Measurements from ENCODE around the gene CCDC13. TPM values are rescaled to one million over a fixed set of nuclear protein-coding genes. Genes with fewer than 3 reads are reported as not detected.

Gene CCDC13
- total RNA-seq, 1 donor from 2014 or later = not detected

DNA sequence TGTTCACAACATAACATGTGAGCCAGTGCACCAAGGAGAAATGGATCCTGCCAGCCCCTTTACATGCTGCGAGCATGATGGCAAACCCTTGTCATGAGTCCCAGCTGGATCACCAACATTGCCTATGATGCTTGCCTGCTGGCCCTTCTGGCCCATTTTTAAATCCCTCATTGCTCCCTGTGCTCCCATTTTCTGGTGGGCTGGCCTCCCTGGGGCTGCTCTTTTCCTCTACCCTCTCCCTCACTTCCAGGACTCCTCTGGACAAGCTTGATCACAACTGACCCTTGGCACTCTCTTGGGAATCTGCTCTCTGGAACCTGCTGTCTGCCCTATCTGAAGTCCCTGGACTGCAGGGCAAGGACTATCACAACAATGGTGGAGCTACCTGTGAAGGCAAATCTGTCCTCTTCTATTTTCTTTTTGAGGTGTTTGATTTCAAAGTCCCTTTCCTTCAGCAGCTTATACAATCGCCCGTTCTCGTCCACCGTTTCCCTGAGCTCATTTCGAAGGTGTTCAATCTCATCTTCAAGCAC is 16.3 kb downstream of the CCDC13 start:
- Histone ChIP-seq H3K27me3 (no peaks in the 10 kb centered on the region), H4K20me1 (ENCODE audit: low read depth) (no peaks in the 10 kb centered on the region), H3K4me2 (no peak overlapping the region), H3K79me2 (ENCODE audit: low read depth) (no peaks in the 10 kb centered on the region), H3K4me1 (peaks cover 4% of the 10 kb centered on the region), H2AFZ (replicated peaks) (no peak overlapping the region), H3K4me3 (no peak overlapping the region), H3F3A (ENCODE audit: low read depth) (no peaks in the 10 kb centered on the region), H3K36me3 (no peaks in the 10 kb centered on the region), H3K9me3 (ENCODE audit: low read depth) (no peaks in the 10 kb centered on the region), H3K27ac (no peak overlapping the region), H3K9ac (no peak overlapping the region)
- H3K27me3 Mint-ChIP-seq (ENCODE audit: insufficient read depth, low read depth) = no peaks in the 10 kb centered on the region
- no peak for DNase-seq (ENCODE audit: low spot score)
- TF ChIP-seq EZH2phosphoT487 (IDR thresholded peaks at IDR 0.05) (no peak), EZH2 (IDR thresholded peaks at IDR 0.05) (no peak)
- TF ChIP-seq, protein P1, sequence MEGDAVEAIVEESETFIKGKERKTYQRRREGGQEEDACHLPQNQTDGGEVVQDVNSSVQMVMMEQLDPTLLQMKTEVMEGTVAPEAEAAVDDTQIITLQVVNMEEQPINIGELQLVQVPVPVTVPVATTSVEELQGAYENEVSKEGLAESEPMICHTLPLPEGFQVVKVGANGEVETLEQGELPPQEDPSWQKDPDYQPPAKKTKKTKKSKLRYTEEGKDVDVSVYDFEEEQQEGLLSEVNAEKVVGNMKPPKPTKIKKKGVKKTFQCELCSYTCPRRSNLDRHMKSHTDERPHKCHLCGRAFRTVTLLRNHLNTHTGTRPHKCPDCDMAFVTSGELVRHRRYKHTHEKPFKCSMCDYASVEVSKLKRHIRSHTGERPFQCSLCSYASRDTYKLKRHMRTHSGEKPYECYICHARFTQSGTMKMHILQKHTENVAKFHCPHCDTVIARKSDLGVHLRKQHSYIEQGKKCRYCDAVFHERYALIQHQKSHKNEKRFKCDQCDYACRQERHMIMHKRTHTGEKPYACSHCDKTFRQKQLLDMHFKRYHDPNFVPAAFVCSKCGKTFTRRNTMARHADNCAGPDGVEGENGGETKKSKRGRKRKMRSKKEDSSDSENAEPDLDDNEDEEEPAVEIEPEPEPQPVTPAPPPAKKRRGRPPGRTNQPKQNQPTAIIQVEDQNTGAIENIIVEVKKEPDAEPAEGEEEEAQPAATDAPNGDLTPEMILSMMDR (IDR thresholded peaks at IDR 0.05) = no peak
- no peak overlapping the region for H3K4me3 Mint-ChIP-seq
- no peaks in the 10 kb centered on the region for H3K9me3 Mint-ChIP-seq
- H3K36me3 Mint-ChIP-seq = no peaks in the 10 kb centered on the region
- no peaks in the 10 kb centered on the region for H3K4me1 Mint-ChIP-seq
- no peak overlapping the region for H3K27ac Mint-ChIP-seq

DNA sequence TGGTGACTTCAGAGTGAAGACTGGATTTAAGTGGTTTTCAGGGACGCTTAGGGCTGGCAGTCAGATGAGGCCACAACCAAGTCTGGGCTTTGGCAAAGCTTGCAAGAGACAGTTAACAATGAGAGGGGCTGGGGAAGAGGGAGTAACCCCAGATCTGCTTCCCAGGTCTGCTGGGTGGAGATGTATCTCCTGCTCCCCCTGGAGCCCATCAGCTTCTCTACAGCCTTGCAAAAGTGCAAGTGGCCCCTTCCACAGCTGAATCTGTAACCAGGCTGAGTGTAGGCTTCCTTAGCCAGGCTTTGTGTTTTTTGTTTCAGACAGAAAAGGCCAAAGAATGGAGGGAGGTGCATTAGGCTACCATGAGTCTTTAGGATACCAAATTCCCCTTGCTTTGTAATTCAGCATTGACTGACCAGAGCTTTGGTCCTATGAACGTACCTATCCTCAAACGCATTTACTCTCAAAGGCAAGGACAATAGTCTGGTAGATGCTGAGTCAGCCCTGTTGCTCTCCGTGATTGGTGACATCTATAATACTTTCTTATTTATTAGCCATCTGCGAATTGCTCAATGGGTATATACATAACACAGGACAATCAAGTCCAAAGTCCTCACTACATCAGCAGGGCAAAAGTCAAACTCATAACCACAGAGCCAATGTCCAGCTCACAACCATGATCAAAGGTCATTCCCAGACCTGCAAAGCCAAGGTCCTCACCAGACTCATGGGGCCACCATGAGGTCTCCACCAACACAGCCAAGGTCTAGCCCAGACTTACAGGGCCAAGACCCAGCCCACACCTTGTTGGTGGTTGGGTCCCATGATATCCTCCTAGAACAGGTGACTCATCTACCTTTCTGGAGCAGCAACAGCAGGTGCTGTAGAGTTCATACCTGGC is 17.1 kb downstream of the CCDC13 start:
- peaks cover 4% of the 10 kb centered on the region for H3K4me1 ChIP-seq
- peak overlapping the region; percentile 58 for H2AFZ ChIP-seq (replicated peaks)
- H3K4me1 Mint-ChIP-seq = no peaks in the 10 kb centered on the region
- H3K36me3 Mint-ChIP-seq = no peaks in the 10 kb centered on the region
- H3K4me3 Mint-ChIP-seq = no peak overlapping the region
- no peak overlapping the region for H3K4me3 ChIP-seq
- no peak overlapping the region for H3K9ac ChIP-seq
- H3K79me2 ChIP-seq (ENCODE audit: low read depth) = no peaks in the 10 kb centered on the region
- no peak overlapping the region for H3K27ac Mint-ChIP-seq
- no peaks in the 10 kb centered on the region for H3K9me3 ChIP-seq (ENCODE audit: low read depth)
- H3K9me3 Mint-ChIP-seq = no peaks in the 10 kb centered on the region
- no peaks in the 10 kb centered on the region for H3K27me3 ChIP-seq
- no peaks in the 10 kb centered on the region for H4K20me1 ChIP-seq (ENCODE audit: low read depth)
- no peak overlapping the region for H3K4me2 ChIP-seq
- H3K36me3 ChIP-seq = no peaks in the 10 kb centered on the region
- no peaks in the 10 kb centered on the region for H3F3A ChIP-seq (ENCODE audit: low read depth)
- TF ChIP-seq EZH2 (IDR thresholded peaks at IDR 0.05) = no peak
- TF ChIP-seq, protein P1 (IDR thresholded peaks at IDR 0.05) = peak; percentile 62
- H3K27ac ChIP-seq = no peak overlapping the region
- DNase-seq (ENCODE audit: low spot score) = peak; percentile 79
- no peaks in the 10 kb centered on the region for H3K27me3 Mint-ChIP-seq (ENCODE audit: insufficient read depth, low read depth)

DNA sequence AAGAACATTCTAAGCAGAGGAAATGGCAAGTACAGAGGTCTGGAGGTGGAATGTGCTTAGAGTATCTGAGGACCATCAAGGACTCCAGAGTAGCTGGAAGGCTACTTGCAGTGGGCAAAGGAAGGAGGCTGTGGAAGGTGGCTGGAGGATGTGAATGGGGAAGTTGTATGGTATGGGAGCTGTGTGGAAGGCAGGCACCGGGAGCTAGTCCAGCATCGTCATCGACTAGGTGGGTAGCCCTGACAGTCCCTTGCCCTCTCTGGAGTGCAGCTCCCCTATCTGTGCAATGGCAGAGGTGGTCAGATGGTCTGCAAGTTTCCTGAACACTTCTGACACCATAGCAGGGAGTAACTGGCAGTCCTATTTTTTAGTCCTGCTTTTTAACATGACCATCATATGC is 19.3 kb downstream of the CCDC13 start:
- no peaks in the 10 kb centered on the region for H3K27me3 Mint-ChIP-seq (ENCODE audit: insufficient read depth, low read depth)
- no peaks in the 10 kb centered on the region for H3K27me3 ChIP-seq
- H3K36me3 ChIP-seq = no peaks in the 10 kb centered on the region
- no peak overlapping the region for H3K27ac ChIP-seq
- H3K4me3 ChIP-seq = no peak overlapping the region
- H3K36me3 Mint-ChIP-seq = no peaks in the 10 kb centered on the region
- H4K20me1 ChIP-seq (ENCODE audit: low read depth) = no peaks in the 10 kb centered on the region
- TF ChIP-seq, protein P1 (IDR thresholded peaks at IDR 0.05) = no peak
- TF ChIP-seq EZH2 (IDR thresholded peaks at IDR 0.05) (no peak), EZH2phosphoT487 (IDR thresholded peaks at IDR 0.05) (no peak)
- no peaks in the 10 kb centered on the region for H3K9me3 Mint-ChIP-seq
- H3K27ac Mint-ChIP-seq = no peak overlapping the region
- H3F3A ChIP-seq (ENCODE audit: low read depth) = no peaks in the 10 kb centered on the region
- H3K4me1 Mint-ChIP-seq = peaks cover 7% of the 10 kb centered on the region
- DNase-seq (ENCODE audit: low spot score) = no peak
- no peak overlapping the region for H3K4me3 Mint-ChIP-seq
- peaks cover 12% of the 10 kb centered on the region for H3K4me1 ChIP-seq
- H3K9ac ChIP-seq = no peak overlapping the region
- H3K9me3 ChIP-seq (ENCODE audit: low read depth) = no peaks in the 10 kb centered on the region
- no peak overlapping the region for H3K4me2 ChIP-seq
- no peak overlapping the region for H2AFZ ChIP-seq (replicated peaks)
- no peaks in the 10 kb centered on the region for H3K79me2 ChIP-seq (ENCODE audit: low read depth)

Data from neural progenitor cell (in vitro differentiated cells).